GM12873 (cell line): Measurements from ENCODE around the gene EVC2.

Experiments
- CTCF ChIP-seq: IDR thresholded peaks from 2 replicates; pipeline ENCODE4 v1.5.1; 2012; ENCODE audit warnings: low read depth, mild to moderate bottlenecking, moderate library complexity, low read length, control low read depth; ENCODE audit not compliant: insufficient read depth; ENCODE audit errors: missing control alignments

The EVC2 gene

GRCh38 chr4:5754529-5754881 lies 46.1 kb upstream of the EVC2 start:
- no peak for TF ChIP-seq CTCF

- TF ChIP-seq CTCF, result no peak
Measured at GRCh38 chr4:5753766-5754528, 45.6 kb upstream of the EVC2 start.

- no peak for TF ChIP-seq CTCF
Measured at GRCh38 chr4:5753366-5753765, 45.0 kb upstream of the EVC2 start.

- no peak for TF ChIP-seq CTCF
Measured at GRCh38 chr4:5752376-5753184, 44.2 kb upstream of the EVC2 start.

- TF ChIP-seq CTCF, result no peak
Measured at GRCh38 chr4:5751666-5752375, 43.5 kb upstream of the EVC2 start.

- TF ChIP-seq CTCF, result no peak
Measured at GRCh38 chr4:5750946-5751665, 42.7 kb upstream of the EVC2 start.
